SH-SY5Y (cell line): ENCODE results near the gene GAREM1.

Experiments
- GATA2 ChIP-seq: IDR thresholded peaks from 2 replicates; pipeline ENCODE4 v1.6.1; 2011; ENCODE audit warnings: mild to moderate bottlenecking, low read depth, low read length
- GATA3 ChIP-seq: IDR thresholded peaks from 2 replicates; pipeline ENCODE4 v1.6.1; 2011; ENCODE audit warnings: low read depth, mild to moderate bottlenecking, low read length, moderate library complexity

GRCh38 chr18:32446780-32447179 lies 23.9 kb downstream of the GAREM1 start:
- TF ChIP-seq GATA3 (no peak), GATA2 (no peak)
